ENCODE results near the gene SPNS1. TPM values are rescaled to one million over a fixed set of nuclear protein-coding genes. Genes with fewer than 3 reads are reported as not detected.
A peak's percentile ranks its signal among the peaks of the same experiment; 100 is the strongest.

SPNS1 gene
- total RNA-seq, 4 donors from 2014 or later, result 22.7 to 75.2 (median 28.2) TPM

DNA sequence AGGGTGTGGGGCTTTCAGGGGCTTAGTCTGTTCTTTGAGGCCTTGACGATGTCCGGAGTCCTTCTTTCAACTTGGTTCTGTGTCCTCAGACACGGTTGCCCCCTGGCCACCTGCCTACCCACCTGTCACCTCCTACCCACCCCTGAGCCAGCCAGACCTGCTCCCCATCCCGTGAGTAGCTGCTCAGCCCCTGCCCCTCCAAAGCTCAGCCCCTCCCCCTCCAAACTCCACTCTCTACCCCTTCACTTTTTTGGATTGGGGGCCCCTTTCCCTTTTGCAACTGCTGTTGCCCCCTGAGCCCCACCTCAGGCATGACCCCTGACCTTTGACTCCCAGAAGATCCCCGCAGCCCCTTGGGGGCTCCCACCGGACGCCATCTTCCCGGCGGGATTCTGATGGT, 11.5 kb downstream of the SPNS1 start:
- peaks cover 0 to 4% (median 0%) of the 10 kb centered on the region in 4 donors for H3K4me1 ChIP-seq
- H3K9me3 ChIP-seq, result no peaks in the 10 kb centered on the region
- H3K36me3 ChIP-seq, result peaks cover 0 to 26% (median 11%) of the 10 kb centered on the region in 4 donors
- H3K4me3 ChIP-seq, result peak overlapping the region in 1 of 4 donors; percentile 41
- no peaks in the 10 kb centered on the region for H3K27me3 ChIP-seq
- DNase-seq, result no peak
- H3K27ac ChIP-seq, result peak overlapping the region in 3 of 4 donors; percentile 48 to 62 (median 60)
- TF ChIP-seq, protein P1, sequence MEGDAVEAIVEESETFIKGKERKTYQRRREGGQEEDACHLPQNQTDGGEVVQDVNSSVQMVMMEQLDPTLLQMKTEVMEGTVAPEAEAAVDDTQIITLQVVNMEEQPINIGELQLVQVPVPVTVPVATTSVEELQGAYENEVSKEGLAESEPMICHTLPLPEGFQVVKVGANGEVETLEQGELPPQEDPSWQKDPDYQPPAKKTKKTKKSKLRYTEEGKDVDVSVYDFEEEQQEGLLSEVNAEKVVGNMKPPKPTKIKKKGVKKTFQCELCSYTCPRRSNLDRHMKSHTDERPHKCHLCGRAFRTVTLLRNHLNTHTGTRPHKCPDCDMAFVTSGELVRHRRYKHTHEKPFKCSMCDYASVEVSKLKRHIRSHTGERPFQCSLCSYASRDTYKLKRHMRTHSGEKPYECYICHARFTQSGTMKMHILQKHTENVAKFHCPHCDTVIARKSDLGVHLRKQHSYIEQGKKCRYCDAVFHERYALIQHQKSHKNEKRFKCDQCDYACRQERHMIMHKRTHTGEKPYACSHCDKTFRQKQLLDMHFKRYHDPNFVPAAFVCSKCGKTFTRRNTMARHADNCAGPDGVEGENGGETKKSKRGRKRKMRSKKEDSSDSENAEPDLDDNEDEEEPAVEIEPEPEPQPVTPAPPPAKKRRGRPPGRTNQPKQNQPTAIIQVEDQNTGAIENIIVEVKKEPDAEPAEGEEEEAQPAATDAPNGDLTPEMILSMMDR (IDR thresholded peaks at IDR 0.05), result no peak
- in situ Hi-C loops (cut with MboI; ENCODE audit: low pct_ligation_motif_present in 1 of 4, low pct_unique_long_range_greater_than_20kb in 1 of 4, low sequenced_read_pairs in 3 of 4), result no loop called here
- intact Hi-C loops (cut with DNase I; ENCODE audit: low total_unique reads), result no loop called here
- WGBS, 2 donors (ENCODE audit: low coverage in 1 of 2), result 96% methylated on average over 9 of the region's 9 CpGs; no CpG with 5 or more reads in 1 of the 2 donors

DNA sequence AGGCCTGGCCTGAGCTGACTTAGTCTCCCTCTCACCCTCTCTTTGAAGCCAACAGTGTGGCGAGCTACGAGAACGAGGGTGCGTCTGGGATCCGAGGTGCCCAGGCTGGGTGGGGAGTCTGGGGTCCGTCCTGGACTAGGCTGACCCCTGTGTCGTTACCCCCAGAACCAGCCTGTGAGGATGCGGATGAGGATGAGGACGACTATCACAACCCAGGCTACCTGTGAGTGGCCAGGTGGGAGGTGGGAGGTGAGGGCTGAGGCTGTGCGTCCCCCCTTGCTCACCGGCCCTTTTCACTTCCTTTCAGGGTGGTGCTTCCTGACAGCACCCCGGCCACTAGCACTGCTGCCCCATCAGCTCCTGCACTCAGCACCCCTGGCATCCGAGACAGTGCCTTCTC, 11.9 kb downstream of the SPNS1 start:
- Histone ChIP-seq H3K4me3 (peak overlapping the region in 1 of 4 donors; percentile 41), H3K9me3 (no peaks in the 10 kb centered on the region)
- in situ Hi-C loops (cut with MboI; ENCODE audit: low pct_ligation_motif_present in 1 of 4, low pct_unique_long_range_greater_than_20kb in 1 of 4, low sequenced_read_pairs in 3 of 4), result no loop called here

DNA sequence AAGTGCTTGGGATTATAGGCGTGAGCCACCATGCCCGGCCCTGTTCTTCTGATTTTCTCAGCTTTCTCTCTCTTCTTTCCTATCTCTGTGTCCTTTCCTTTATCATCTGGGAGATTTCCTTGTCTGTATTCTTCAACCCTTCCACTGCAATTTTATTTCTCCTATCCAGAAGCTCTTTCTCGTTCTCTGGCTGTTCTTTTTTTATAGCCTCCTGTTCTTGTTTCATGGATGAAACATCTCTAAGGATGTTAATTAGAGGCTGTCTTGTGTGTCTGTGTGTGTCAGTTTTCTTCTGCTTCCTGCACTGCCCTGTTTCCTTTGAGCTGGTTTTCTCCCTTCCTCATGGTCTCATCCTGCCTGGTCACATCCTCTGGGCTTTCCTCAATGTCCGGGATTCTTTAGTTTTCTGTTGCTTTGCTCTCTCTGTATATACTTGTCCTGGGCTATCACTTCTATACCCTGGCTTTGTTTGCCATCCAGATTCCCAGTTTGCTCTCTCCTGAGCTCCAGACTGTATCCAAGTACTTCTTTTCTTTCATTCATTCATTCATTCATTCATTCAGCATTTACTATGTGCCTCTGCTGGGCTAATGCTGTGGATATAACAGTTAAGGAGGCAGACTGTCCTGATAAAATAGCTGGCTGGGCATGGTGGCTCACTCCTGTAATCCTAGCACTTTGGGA, 12.7 kb downstream of the SPNS1 start:
- Histone ChIP-seq H3K4me1 (peaks cover 0 to 4% (median 0%) of the 10 kb centered on the region in 4 donors), H3K4me3 (peak overlapping the region in 1 of 4 donors; percentile 1), H3K27ac (no peak overlapping the region), H3K9me3 (no peaks in the 10 kb centered on the region), H3K27me3 (no peaks in the 10 kb centered on the region), H3K36me3 (peaks cover 0 to 26% (median 11%) of the 10 kb centered on the region in 4 donors)
- no peak for DNase-seq
- no peak for TF ChIP-seq POLR2A (IDR thresholded peaks at IDR 0.05)
- TF ChIP-seq, protein P1 (IDR thresholded peaks at IDR 0.05), result no peak
- no peak for TF ChIP-seq POLR2AphosphoS5 (IDR thresholded peaks at IDR 0.05)
- no peak for TF ChIP-seq EP300 (IDR thresholded peaks at IDR 0.05; ENCODE audit: low read depth)
- intact Hi-C loops (cut with DNase I; ENCODE audit: low total_unique reads), result no loop called here
- 83 to 91% methylated on average over 4 of the region's 4 CpGs for WGBS, 2 donors (ENCODE audit: low coverage in 1 of 2)
- in situ Hi-C loops (cut with MboI; ENCODE audit: low pct_ligation_motif_present in 1 of 4, low pct_unique_long_range_greater_than_20kb in 1 of 4, low sequenced_read_pairs in 3 of 4), result no loop called here

More for the DNA sequence above, 11.9 kb downstream of the SPNS1 start:
- 90% methylated on average over 13 of the region's 13 CpGs; no CpG with 5 or more reads in 1 of the 2 donors for WGBS, 2 donors (ENCODE audit: low coverage in 1 of 2)
- peaks cover 0 to 4% (median 0%) of the 10 kb centered on the region in 4 donors for H3K4me1 ChIP-seq
- no peak for DNase-seq
- intact Hi-C loops (cut with DNase I; ENCODE audit: low total_unique reads), result no loop called here
- H3K36me3 ChIP-seq, result peaks cover 0 to 26% (median 11%) of the 10 kb centered on the region in 4 donors
- H3K27ac ChIP-seq, result peak overlapping the region in 2 of 4 donors; percentile 60 to 62
- TF ChIP-seq EP300 (IDR thresholded peaks at IDR 0.05; ENCODE audit: low read depth) (no peak), POLR2A (IDR thresholded peaks at IDR 0.05) (no peak), POLR2AphosphoS5 (IDR thresholded peaks at IDR 0.05) (no peak)
- TF ChIP-seq, protein P1 (IDR thresholded peaks at IDR 0.05), result no peak
- no peaks in the 10 kb centered on the region for H3K27me3 ChIP-seq

DNA sequence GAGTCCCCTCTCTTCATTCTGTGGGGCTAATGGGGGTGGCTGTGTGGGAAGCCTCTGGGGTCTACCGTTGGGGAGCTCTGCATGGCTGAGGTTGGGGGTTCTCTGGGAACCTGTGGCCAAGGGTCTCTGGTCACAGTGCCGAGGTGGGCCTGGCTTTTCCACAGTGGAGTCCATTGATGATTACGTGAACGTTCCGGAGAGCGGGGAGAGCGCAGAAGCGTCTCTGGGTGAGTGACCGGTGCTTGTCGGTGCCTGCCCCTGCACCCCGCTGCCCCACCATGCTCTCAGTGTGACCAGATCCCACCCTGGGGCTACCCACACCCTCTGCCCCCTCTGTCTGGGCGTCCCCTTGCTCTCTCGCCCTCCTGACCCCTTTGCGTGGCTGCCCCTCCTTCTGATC, 14.8 kb downstream of the SPNS1 start:
- in situ Hi-C loops (cut with MboI; ENCODE audit: low pct_ligation_motif_present in 1 of 4, low pct_unique_long_range_greater_than_20kb in 1 of 4, low sequenced_read_pairs in 3 of 4) (no loop called here), intact Hi-C loops (cut with DNase I; ENCODE audit: low total_unique reads) (no loop called here)
- Histone ChIP-seq H3K27me3 (no peaks in the 10 kb centered on the region), H3K27ac (no peak overlapping the region), H3K36me3 (peaks cover 0 to 13% (median 5%) of the 10 kb centered on the region in 4 donors), H3K4me1 (no peaks in the 10 kb centered on the region), H3K4me3 (no peak overlapping the region), H3K9me3 (no peaks in the 10 kb centered on the region)
- no peak for DNase-seq
- 88% methylated on average over 14 of the region's 14 CpGs; no CpG with 5 or more reads in 1 of the 2 donors for WGBS, 2 donors (ENCODE audit: low coverage in 1 of 2)
- TF ChIP-seq EP300 (IDR thresholded peaks at IDR 0.05; ENCODE audit: low read depth) (no peak), POLR2AphosphoS5 (IDR thresholded peaks at IDR 0.05) (no peak), POLR2A (IDR thresholded peaks at IDR 0.05) (no peak)
- TF ChIP-seq, protein P1 (IDR thresholded peaks at IDR 0.05), result no peak
